Neural progenitor cell (in vitro differentiated cells): Measurements from ENCODE around the gene SLC9A5. TPM values are rescaled to one million over a fixed set of nuclear protein-coding genes. Genes with fewer than 3 reads are reported as not detected.
A peak's percentile ranks its signal among the peaks of the same experiment; 100 is the strongest.

Experiments
- DNase-seq: peaks from one replicate; pipeline ENCODE4 v3.0.0-alpha.2; 2016; ENCODE audit warnings: low spot score
- H2AFZ ChIP-seq: fragments of 200-600 bp; sonication (generic); replicated peaks from 2 replicates; pipeline ENCODE4 v1.6.1; 2016; ENCODE audit warnings: antibody characterized with exemption
- H3F3A ChIP-seq: fragments of 200-600 bp; sonication (generic); 2 replicates; pipeline ENCODE4 v1.6.1; 2016; ENCODE audit warnings: antibody characterized with exemption, low read depth
- H3K27ac ChIP-seq: fragments of 200-600 bp; sonication (generic); 2 replicates; pipeline ENCODE4 v1.5.1; 2016; ENCODE audit warnings: mild to moderate bottlenecking
- H3K27me3 ChIP-seq: fragments of 200-600 bp; sonication (generic); 2 replicates; pipeline ENCODE4 v1.6.1; 2016; ENCODE audit warnings: mild to moderate bottlenecking, moderate library complexity
- H3K36me3 ChIP-seq: fragments of 200-600 bp; sonication (generic); 2 replicates; pipeline ENCODE4 v1.5.1; 2016
- H3K4me1 ChIP-seq: fragments of 200-600 bp; sonication (generic); 2 replicates; pipeline ENCODE4 v1.6.1; 2016; ENCODE audit warnings: mixed run types
- H3K4me2 ChIP-seq: fragments of 200-600 bp; sonication (generic); 2 replicates; pipeline ENCODE4 v1.6.1; 2016
- H3K4me3 ChIP-seq: fragments of 200-600 bp; sonication (generic); 2 replicates; pipeline ENCODE4 v1.5.1; 2016
- H3K79me2 ChIP-seq: fragments of 200-600 bp; sonication (generic); 2 replicates; pipeline ENCODE4 v1.6.1; 2016; ENCODE audit warnings: low read depth
- H3K9ac ChIP-seq: fragments of 200-600 bp; sonication (generic); 2 replicates; pipeline ENCODE4 v1.6.1; 2016
- H3K9me3 ChIP-seq: fragments of 200-600 bp; sonication (generic); 2 replicates; pipeline ENCODE4 v1.5.1; 2016; ENCODE audit warnings: low read depth
- H4K20me1 ChIP-seq: fragments of 200-600 bp; sonication (generic); 2 replicates; pipeline ENCODE4 v1.6.1; 2016; ENCODE audit warnings: low read depth
- H3K27ac Mint-ChIP-seq: 3 replicates; pipeline ENCODE4 v1.8.0; 2021; ENCODE audit warnings: mixed read lengths
- H3K27me3 Mint-ChIP-seq: 2 replicates; pipeline ENCODE4 v1.8.0; 2022; ENCODE audit warnings: low read depth, mild to moderate bottlenecking, inconsistent platforms, moderate library complexity, mixed read lengths; ENCODE audit not compliant: insufficient read depth
- H3K36me3 Mint-ChIP-seq: 3 replicates; pipeline ENCODE4 v1.8.0; 2021; ENCODE audit warnings: mixed read lengths
- H3K4me1 Mint-ChIP-seq: 3 replicates; pipeline ENCODE4 v1.8.0; 2021; ENCODE audit warnings: mixed read lengths
- H3K4me3 Mint-ChIP-seq: 3 replicates; pipeline ENCODE4 v1.8.0; 2021; ENCODE audit warnings: mild to moderate bottlenecking, moderate library complexity, mixed read lengths
- H3K9me3 Mint-ChIP-seq: 3 replicates; pipeline ENCODE4 v1.8.0; 2020; ENCODE audit warnings: mixed read lengths
- CTCF ChIP-seq: fragments of 200-600 bp; sonication (generic); IDR thresholded peaks from 2 replicates; pipeline ENCODE4 v1.5.1; 2017; ENCODE audit warnings: antibody characterized with exemption, mild to moderate bottlenecking
- EZH2 ChIP-seq: fragments of 200-600 bp; sonication (generic); IDR thresholded peaks from 2 replicates; pipeline ENCODE4 v1.6.1; 2017; ENCODE audit warnings: antibody characterized with exemption, mild to moderate bottlenecking, moderate library complexity
- EZH2phosphoT487 ChIP-seq: fragments of 200-600 bp; sonication (generic); IDR thresholded peaks from 2 replicates; pipeline ENCODE4 v1.6.1; 2017; ENCODE audit warnings: antibody characterized with exemption
- total RNA-seq: library from RNA; depleted of rRNA; stranded (reverse); fragments of >200 nt; gene quantifications from 2 replicates; pipeline ENCODE4 v1.2.3, GENCODE V29; 2015; ENCODE audit warnings: low replicate concordance

The SLC9A5 gene
- total RNA-seq, 1 donor from 2014 or later, result 2.5 TPM

GRCh38 chr16:67278773-67279295 lies 30.1 kb downstream of the SLC9A5 start:
- Mint-ChIP-seq H3K4me1 (no peaks in the 10 kb centered on the region), H3K27me3 (peaks cover 24% of the 10 kb centered on the region), H3K9me3 (no peaks in the 10 kb centered on the region), H3K4me3 (peak overlapping the region; percentile 69), H3K27ac (no peak overlapping the region), H3K36me3 (no peaks in the 10 kb centered on the region)
- no peaks in the 10 kb centered on the region for H3F3A ChIP-seq
- peak; percentile 28 for DNase-seq
- peak overlapping the region; percentile 83 for H3K4me2 ChIP-seq
- H4K20me1 ChIP-seq, result no peaks in the 10 kb centered on the region
- H3K79me2 ChIP-seq, result no peaks in the 10 kb centered on the region
- H3K27ac ChIP-seq, result no peak overlapping the region
- peak overlapping the region; percentile 54 for H3K4me3 ChIP-seq
- peak overlapping the region; percentile 91 for H2AFZ ChIP-seq
- H3K4me1 ChIP-seq, result no peaks in the 10 kb centered on the region
- TF ChIP-seq EZH2phosphoT487 (no peak), CTCF (peak; percentile 37)
- no peaks in the 10 kb centered on the region for H3K9me3 ChIP-seq
- H3K27me3 ChIP-seq, result peaks cover 23% of the 10 kb centered on the region
- H3K9ac ChIP-seq, result no peak overlapping the region
- no peaks in the 10 kb centered on the region for H3K36me3 ChIP-seq

DNA sequence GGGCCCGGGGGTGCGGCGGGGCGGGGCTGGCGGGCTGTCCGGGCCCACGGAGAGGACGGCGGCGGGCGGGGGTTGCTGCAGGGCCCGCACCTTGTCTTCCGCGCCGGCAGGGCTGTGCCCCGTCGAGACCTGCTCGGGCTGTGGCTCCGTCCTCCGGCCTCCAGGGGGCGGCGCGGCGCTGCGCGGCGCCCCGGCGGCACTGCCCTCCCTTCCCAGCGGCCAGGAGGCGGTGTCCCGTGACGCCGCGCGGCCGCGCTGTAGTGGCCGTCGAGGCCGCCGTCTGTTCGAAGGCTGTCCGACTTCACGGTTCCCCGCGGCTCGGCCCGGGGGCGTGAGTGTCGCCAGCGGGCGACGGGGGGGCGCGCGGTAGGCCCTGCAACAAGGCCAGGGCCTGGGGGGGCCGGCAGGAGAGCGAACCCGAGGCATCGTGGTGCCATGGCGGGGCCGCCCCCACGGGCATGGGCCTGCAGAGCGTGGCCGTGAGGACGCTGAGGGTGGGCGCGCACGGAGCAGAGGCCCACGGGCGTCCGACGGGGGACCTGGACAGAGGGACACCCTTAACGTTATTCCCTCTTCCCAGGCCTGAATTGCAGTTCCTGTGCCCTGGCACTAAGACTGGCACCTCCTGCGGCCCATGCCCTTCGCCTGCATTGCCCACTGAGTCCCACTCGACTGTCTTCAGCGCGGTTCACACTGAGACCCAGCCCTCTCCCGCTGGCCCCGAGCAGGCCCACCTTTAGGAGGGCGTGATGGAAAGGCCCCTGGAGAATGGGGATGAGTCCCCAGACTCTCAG lies 30.7 kb downstream of the SLC9A5 start, which contains the start of gene PLEKHG4:
Gene PLEKHG4, plus strand, starts transcription at position 237 of the 794 bp plus-strand sequence. Its CDS starts 513 bp downstream, at position 750.
- TF ChIP-seq CTCF (peak; percentile 65), EZH2phosphoT487 (no peak)
- Histone ChIP-seq H3K9ac (no peak within 1 kb of the TSS), H3K4me3 (peak within 1 kb of the TSS; percentile 54), H3K79me2 (no peaks in the 10 kb centered on the region), H3K9me3 (no peaks in the 10 kb centered on the region), H3K4me1 (no peaks in the 10 kb centered on the region), H3F3A (no peaks in the 10 kb centered on the region), H3K27ac (no peak within 1 kb of the TSS), H3K27me3 (peaks cover 23% of the 10 kb centered on the region), H4K20me1 (no peaks in the 10 kb centered on the region), H3K4me2 (peak within 1 kb of the TSS; percentile 83), H3K36me3 (no peaks in the 10 kb centered on the region), H2AFZ (peak within 1 kb of the TSS; percentile 91)
- Mint-ChIP-seq H3K36me3 (no peaks in the 10 kb centered on the region), H3K9me3 (no peaks in the 10 kb centered on the region), H3K4me3 (peak within 1 kb of the TSS; percentile 69), H3K4me1 (no peaks in the 10 kb centered on the region), H3K27ac (no peak within 1 kb of the TSS), H3K27me3 (peaks cover 24% of the 10 kb centered on the region)
- DNase-seq, result peak; percentile 86

- no peaks in the 10 kb centered on the region for H3F3A ChIP-seq
- no peaks in the 10 kb centered on the region for H3K79me2 ChIP-seq
- H3K4me3 ChIP-seq, result no peak overlapping the region
- H3K4me2 ChIP-seq, result no peak overlapping the region
- Mint-ChIP-seq H3K27ac (no peak overlapping the region), H3K4me1 (no peaks in the 10 kb centered on the region), H3K9me3 (no peaks in the 10 kb centered on the region), H3K4me3 (no peak overlapping the region), H3K27me3 (peaks cover 24% of the 10 kb centered on the region), H3K36me3 (no peaks in the 10 kb centered on the region)
- no peak overlapping the region for H2AFZ ChIP-seq
- H3K9ac ChIP-seq, result no peak overlapping the region
- H3K27ac ChIP-seq, result no peak overlapping the region
- H4K20me1 ChIP-seq, result no peaks in the 10 kb centered on the region
- TF ChIP-seq EZH2phosphoT487 (no peak), CTCF (no peak), EZH2 (no peak)
- DNase-seq, result no peak
- H3K4me1 ChIP-seq, result no peaks in the 10 kb centered on the region
- no peaks in the 10 kb centered on the region for H3K36me3 ChIP-seq
- peaks cover 23% of the 10 kb centered on the region for H3K27me3 ChIP-seq
- H3K9me3 ChIP-seq, result no peaks in the 10 kb centered on the region
Observed at GRCh38 chr16:67280090-67281015, 31.6 kb downstream of the SLC9A5 start.
